22Rv1 (cell line): Measurements from ENCODE around the gene KYNU.
"Not testable (repeated sequence)": the region's sequence is repeated elsewhere in the genome, so short reads cannot be mapped to it uniquely, and the experiment has no call there.

Source experiments
- H3K27ac ChIP-seq: fragments of 450-650 bp; 2 replicates; pipeline ENCODE4 v1.5.1; 2017
- CTCF ChIP-seq: fragments of 450-650 bp; IDR thresholded peaks from 2 replicates; pipeline ENCODE4 v1.5.1; 2017; ENCODE audit warnings: mild to moderate bottlenecking
- ZFX ChIP-seq: fragments of 450-650 bp; IDR thresholded peaks from 2 replicates; pipeline ENCODE4 v1.6.1; 2017; ENCODE audit warnings: antibody characterized with exemption, borderline replicate concordance

The KYNU gene

GRCh38 chr2:142865924-142866323, 11.5 kb upstream of the KYNU start:
- no peak for TF ChIP-seq ZFX
- no peak for TF ChIP-seq CTCF
- no peak overlapping the region for H3K27ac ChIP-seq

GRCh38 chr2:142866426-142866825, 11.0 kb upstream of the KYNU start:
- no peak overlapping the region for H3K27ac ChIP-seq
- TF ChIP-seq ZFX (no peak), CTCF (no peak)

GRCh38 chr2:142867136-142867535, 10.3 kb upstream of the KYNU start:
- H3K27ac ChIP-seq: no peak overlapping the region
- TF ChIP-seq CTCF (no peak), ZFX (no peak)

- no peak for TF ChIP-seq CTCF
- no peak for TF ChIP-seq ZFX
- H3K27ac ChIP-seq: no peak overlapping the region
Measured at GRCh38 chr2:142868229-142868762, 9.2 kb upstream of the KYNU start.

- H3K27ac ChIP-seq: not testable (repeated sequence)
Measured at GRCh38 chr2:142869065-142869460, 8.4 kb upstream of the KYNU start.

GRCh38 chr2:142869461-142870106, 7.9 kb upstream of the KYNU start:
- TF ChIP-seq CTCF (no peak), ZFX (no peak)
- H3K27ac ChIP-seq: no peak overlapping the region

GRCh38 chr2:142870526-142870925, 6.9 kb upstream of the KYNU start:
- TF ChIP-seq CTCF: no peak
- TF ChIP-seq ZFX: no peak
- H3K27ac ChIP-seq: no peak overlapping the region

- TF ChIP-seq CTCF (no peak), ZFX (no peak)
Measured at GRCh38 chr2:142871396-142871795, 6.1 kb upstream of the KYNU start.

More at GRCh38 chr2:142871396-142871795, 6.1 kb upstream of the KYNU start:
- no peak overlapping the region for H3K27ac ChIP-seq
